IMR-90 (cell line): ENCODE data around the gene VAMP7. TPM values are rescaled to one million over a fixed set of nuclear protein-coding genes. Genes with fewer than 3 reads are reported as not detected.

Experiments used
- ATAC-seq: fragments of 200-7000 bp; cut with Tn5 transposase; 2 replicates; pipeline ENCODE4 v1.9.1; 2020; ENCODE audit warnings: low read depth, mild to moderate bottlenecking, moderate library complexity
- BruUV-seq: library from RNA; stranded (reverse); fragments of 400-500 nt; replicated peaks from 2 replicates; lab custom pipeline; 2021; lab: Mats Ljungman, UMichigan
- CTCF ChIA-PET: fragments of 300-600 bp; formaldehyde crosslinking; extraction: SDS; loops from one replicate; lab custom pipeline; 2021; ENCODE audit warnings: antibody characterized with exemption; lab: Yijun Ruan, JAX
- POLR2A ChIA-PET: fragments of 300-600 bp; sonication (Branson Sonifier 250); formaldehyde crosslinking; loops from one replicate; lab custom pipeline; 2022; ENCODE audit warnings: antibody characterized with exemption; ENCODE audit not compliant: unreplicated experiment; lab: Charles Lee
- DNase-seq: peaks from one replicate; pipeline ENCODE4 v3.0.0; 2013
- H2AFZ ChIP-seq: replicated peaks from 2 replicates; pipeline ENCODE3; 2013; ENCODE audit warnings: low read length, mild to moderate bottlenecking; ENCODE audit not compliant: poor library complexity
- H2AK5ac ChIP-seq: 2 replicates; pipeline ENCODE4 v1.6.1; 2013; ENCODE audit warnings: low read depth, low read length, inconsistent platforms
- H2AK9ac ChIP-seq: replicated peaks from 2 replicates; pipeline ENCODE3; 2013; ENCODE audit warnings: mild to moderate bottlenecking, low read depth, low read length, moderate library complexity; ENCODE audit not compliant: poor library complexity
- H2BK120ac ChIP-seq: 2 replicates; pipeline ENCODE4 v1.6.1; 2013; ENCODE audit warnings: low read depth, low read length, inconsistent platforms
- H2BK15ac ChIP-seq: 3 replicates; pipeline ENCODE4 v1.6.1; 2013; ENCODE audit warnings: low read depth, low read length, inconsistent platforms
- H2BK20ac ChIP-seq: 2 replicates; pipeline ENCODE4 v1.6.1; 2013; ENCODE audit warnings: low read depth, mild to moderate bottlenecking, inconsistent platforms, low read length, moderate library complexity
- H2BK5ac ChIP-seq: 2 replicates; pipeline ENCODE4 v1.6.1; 2013; ENCODE audit warnings: mild to moderate bottlenecking, low read depth, low read length, inconsistent platforms; ENCODE audit not compliant: poor library complexity, severe bottlenecking
- H3K14ac ChIP-seq: replicated peaks from 2 replicates; pipeline ENCODE4 v1.6.1; 2013; ENCODE audit warnings: low read depth, low read length, inconsistent platforms
- H3K18ac ChIP-seq: 2 replicates; pipeline ENCODE4 v1.6.1; 2013; ENCODE audit warnings: low read depth, low read length, control low read depth
- H3K23ac ChIP-seq: 2 replicates; pipeline ENCODE4 v1.6.1; 2013; ENCODE audit warnings: low read depth, low read length, inconsistent platforms
- H3K27ac ChIP-seq: 2 replicates; pipeline ENCODE4 v1.5.1; 2013; ENCODE audit warnings: mild to moderate bottlenecking, control low read depth, low read length; ENCODE audit not compliant: insufficient read depth
- H3K27me3 ChIP-seq: 2 replicates; pipeline ENCODE4 v1.6.1; 2013; ENCODE audit warnings: low read length; ENCODE audit not compliant: control insufficient read depth, insufficient read depth
- H3K36me3 ChIP-seq: 2 replicates; pipeline ENCODE4 v1.6.1; 2013; ENCODE audit warnings: low read length, mixed read lengths; ENCODE audit not compliant: control insufficient read depth, insufficient read depth
- H3K4ac ChIP-seq: 2 replicates; pipeline ENCODE4 v1.6.1; 2013; ENCODE audit warnings: low read depth, low read length, inconsistent platforms
- H3K4me1 ChIP-seq: 2 replicates; pipeline ENCODE4 v1.6.1; 2013; ENCODE audit warnings: low read length, mixed read lengths; ENCODE audit not compliant: control insufficient read depth, insufficient read depth
- H3K4me2 ChIP-seq: 2 replicates; pipeline ENCODE4 v1.6.1; 2013; ENCODE audit warnings: low read depth, mild to moderate bottlenecking, control low read depth, low read length, moderate library complexity
- H3K4me3 ChIP-seq: 2 replicates; pipeline ENCODE4 v1.5.1; 2013; ENCODE audit warnings: low read depth, mild to moderate bottlenecking, control low read depth, low read length, moderate library complexity; ENCODE audit not compliant: insufficient read depth
- H3K56ac ChIP-seq: 2 replicates; pipeline ENCODE4 v1.6.1; 2013; ENCODE audit warnings: low read length, inconsistent platforms; ENCODE audit not compliant: insufficient read depth; ENCODE audit errors: extremely low read depth
- H3K79me1 ChIP-seq, 2 experiments: 2 replicates each; pipeline ENCODE4 v1.6.1; 2013; ENCODE audit warnings: low read length in 2 of 2, inconsistent platforms in 1 of 2, low read depth in 1 of 2
- H3K9ac ChIP-seq: 2 replicates; pipeline ENCODE4 v1.6.1; 2013; ENCODE audit warnings: low read depth, low read length, control low read depth
- H3K9me1 ChIP-seq: 2 replicates; pipeline ENCODE4 v1.6.1; 2013; ENCODE audit warnings: low read length, inconsistent platforms; ENCODE audit not compliant: insufficient read depth
- H3K9me3 ChIP-seq: 2 replicates; pipeline ENCODE4 v1.6.1; 2013; ENCODE audit warnings: low read length; ENCODE audit not compliant: control insufficient read depth, insufficient read depth
- H4K20me1 ChIP-seq: 2 replicates; pipeline ENCODE4 v1.6.1; 2013; ENCODE audit warnings: low read length, inconsistent platforms; ENCODE audit not compliant: insufficient read depth
- H4K5ac ChIP-seq: 2 replicates; pipeline ENCODE4 v1.6.1; 2013; ENCODE audit warnings: mild to moderate bottlenecking, low read depth, low read length, control low read depth
- H4K8ac ChIP-seq, 2 experiments: 2 replicates each; pipeline ENCODE4 v1.6.1; 2013; ENCODE audit warnings: low read depth in 2 of 2, low read length in 2 of 2, control low read depth in 1 of 2, inconsistent platforms in 1 of 2
- H4K91ac ChIP-seq: 2 replicates; pipeline ENCODE4 v1.6.1; 2013; ENCODE audit warnings: low read depth, low read length, inconsistent platforms; ENCODE audit not compliant: insufficient read depth
- FOS ChIP-seq: fragments of 150-350 bp; IDR thresholded peaks from 2 replicates; pipeline ENCODE4 v1.6.1; 2016; ENCODE audit warnings: low read depth, low read length
- MAZ ChIP-seq: IDR thresholded peaks from 2 replicates; pipeline ENCODE4 v1.6.1; 2012; ENCODE audit warnings: low read depth, mild to moderate bottlenecking, low read length, improper control_type of control experiment, moderate library complexity, borderline replicate concordance
- MXI1 ChIP-seq: IDR thresholded peaks from 2 replicates; pipeline ENCODE4 v1.6.1; 2012; ENCODE audit warnings: low read depth, mild to moderate bottlenecking, low read length, moderate library complexity, borderline replicate concordance
- NFE2L2 ChIP-seq: fragments of 150-350 bp; IDR thresholded peaks from 2 replicates; pipeline ENCODE4 v1.6.1; 2016; ENCODE audit warnings: low read depth, mild to moderate bottlenecking, low read length
- POLR2A ChIP-seq: IDR thresholded peaks from 2 replicates; pipeline ENCODE4 v1.6.1; 2012; ENCODE audit warnings: mild to moderate bottlenecking, low read depth, low read length
- RCOR1 ChIP-seq: IDR thresholded peaks from 2 replicates; pipeline ENCODE4 v1.6.1; 2012; ENCODE audit warnings: mild to moderate bottlenecking, low read length, improper control_type of control experiment; ENCODE audit not compliant: insufficient replicate concordance
- RFX5 ChIP-seq: IDR thresholded peaks from 2 replicates; pipeline ENCODE4 v1.8.0; 2012; ENCODE audit warnings: low read depth, mild to moderate bottlenecking, low read length, moderate library complexity
- WGBS, 2 experiments: methylation state at CpG; one replicate each; pipeline versions ENCODE4 v1.1.5 to v1.1.7; 2013; ENCODE audit warnings: missing lambda C conversion rate in 2 of 2; ENCODE audit not compliant: insufficient read length in 1 of 2; ENCODE audit errors: extremely low coverage in 2 of 2; 5-methylcytosine and 5-hydroxymethylcytosine counted together
- dilution Hi-C: fragments of 300-500 bp; cut with HindIII; formaldehyde crosslinking; loops from one replicate; pipeline ENCODE4 v1.14.3; 2018; ENCODE audit warnings: low sequenced_read_pairs; ENCODE audit not compliant: unreplicated experiment
- in situ Hi-C: fragments of 300-500 bp; cut with MboI; formaldehyde crosslinking; loops from 3 replicates; pipeline ENCODE4 v1.14.3; 2019; ENCODE audit warnings: low sequenced_read_pairs, inconsistent platforms, mixed read lengths
- intact Hi-C: fragments of 100-400 bp; cut with micrococcal nuclease; formaldehyde crosslinking; loops from 2 replicates; pipeline ENCODE4 v1.10.0; 2022
- polyA plus RNA-seq, 3 experiments: library from polyadenylated mRNA; depleted of rRNA; stranded (reverse); fragments of >200 nt; gene quantifications; 2 replicates each; pipeline ENCODE4 v1.2.3, GENCODE V29; 2012; ENCODE audit warnings: low replicate concordance in 1 of 3
- total RNA-seq: library from RNA; depleted of rRNA; stranded (reverse); fragments of >200 nt; gene quantifications from 2 replicates; pipeline ENCODE4 v1.2.3, GENCODE V29; 2012
- TF ChIP-seq, protein P1 (sequence below): conservative IDR thresholded peaks from 2 replicates; pipeline ENCODE4 v1.5.1; 2012; ENCODE audit warnings: mild to moderate bottlenecking, low read depth, low read length, improper control_type of control experiment

Gene VAMP7
- total and polyA plus RNA-seq, 2 of the 4 experiments (the other 2 are of a cell fraction) = 21.7 to 39.1 TPM

DNA sequence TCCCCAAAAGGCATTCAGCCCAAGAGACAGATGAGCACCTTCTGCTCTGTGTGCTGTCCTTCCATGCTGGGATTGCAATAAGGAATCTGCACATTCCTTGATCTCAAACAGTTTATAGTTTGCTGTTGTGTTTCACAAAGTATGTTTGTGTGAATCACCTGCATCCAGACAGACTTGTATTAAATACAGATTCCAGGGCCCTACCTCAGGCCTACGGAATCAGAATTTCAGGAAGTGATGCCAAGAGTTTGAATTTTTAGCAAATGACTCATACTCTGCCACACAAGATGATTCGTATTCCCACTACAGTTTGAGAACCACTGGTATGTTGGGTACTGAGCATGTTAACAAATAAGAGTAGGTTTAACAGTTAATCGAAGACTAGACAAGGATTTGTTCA lies 7.0 kb downstream of the VAMP7 start:
- Histone ChIP-seq H3K4ac (no peak overlapping the region), H3K27ac (no peak overlapping the region), H2BK120ac (no peak overlapping the region), H4K8ac (no peak overlapping the region; a peak in 1 of 4 replicates), H3K56ac (no peak overlapping the region), H3K14ac (no peak overlapping the region), H3K36me3 (peaks cover 7% of the 10 kb centered on the region), H2BK20ac (no peak overlapping the region), H3K4me1 (peaks cover 5% of the 10 kb centered on the region; the same call in 1 of the 2 replicates), H2AFZ (peak overlapping the region; percentile 5), H4K91ac (0 out of 2 replicates have a peak overlapping the region, but pooled peaks have one; percentile 2), H3K79me1 (peaks cover 5 to 10% of the 10 kb centered on the region in 2 experiments; a peak in 3 of 4 replicates), H2AK5ac (no peak overlapping the region), H2BK15ac (no peak overlapping the region), H3K9me3 (no peaks in the 10 kb centered on the region), H3K23ac (no peak overlapping the region), H3K4me2 (peak overlapping the region; percentile 19; the same call in 1 of the 2 replicates), H4K5ac (no peak overlapping the region), H3K18ac (no peak overlapping the region), H3K27me3 (no peaks in the 10 kb centered on the region), H3K4me3 (no peak overlapping the region), H2BK5ac (peak overlapping the region; percentile 93), H3K9ac (no peak overlapping the region), H4K20me1 (no peaks in the 10 kb centered on the region), H2AK9ac (no peak overlapping the region), H3K9me1 (no peaks in the 10 kb centered on the region)
- peak; percentile 87 for DNase-seq
- intact Hi-C loops (no loop called here), in situ Hi-C loops (no loop called here), dilution Hi-C loops (no loop called here)
- TF ChIP-seq RCOR1 = peak; percentile 80
- TF ChIP-seq FOS = peak; percentile 92
- TF ChIP-seq, protein P1, sequence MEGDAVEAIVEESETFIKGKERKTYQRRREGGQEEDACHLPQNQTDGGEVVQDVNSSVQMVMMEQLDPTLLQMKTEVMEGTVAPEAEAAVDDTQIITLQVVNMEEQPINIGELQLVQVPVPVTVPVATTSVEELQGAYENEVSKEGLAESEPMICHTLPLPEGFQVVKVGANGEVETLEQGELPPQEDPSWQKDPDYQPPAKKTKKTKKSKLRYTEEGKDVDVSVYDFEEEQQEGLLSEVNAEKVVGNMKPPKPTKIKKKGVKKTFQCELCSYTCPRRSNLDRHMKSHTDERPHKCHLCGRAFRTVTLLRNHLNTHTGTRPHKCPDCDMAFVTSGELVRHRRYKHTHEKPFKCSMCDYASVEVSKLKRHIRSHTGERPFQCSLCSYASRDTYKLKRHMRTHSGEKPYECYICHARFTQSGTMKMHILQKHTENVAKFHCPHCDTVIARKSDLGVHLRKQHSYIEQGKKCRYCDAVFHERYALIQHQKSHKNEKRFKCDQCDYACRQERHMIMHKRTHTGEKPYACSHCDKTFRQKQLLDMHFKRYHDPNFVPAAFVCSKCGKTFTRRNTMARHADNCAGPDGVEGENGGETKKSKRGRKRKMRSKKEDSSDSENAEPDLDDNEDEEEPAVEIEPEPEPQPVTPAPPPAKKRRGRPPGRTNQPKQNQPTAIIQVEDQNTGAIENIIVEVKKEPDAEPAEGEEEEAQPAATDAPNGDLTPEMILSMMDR = no peak
- TF ChIP-seq MAZ = no peak
- no peak for TF ChIP-seq NFE2L2
- no peak for TF ChIP-seq MXI1
- TF ChIP-seq POLR2A = no peak
- TF ChIP-seq RFX5 = no peak
- ATAC-seq = peak; percentile 90
- ChIA-PET CTCF (no interaction called here), POLR2A (no interaction called here)
- WGBS, 2 experiments = no CpG with 5 or more reads among the region's 3 CpGs
- BruUV-seq = no TSS peak
